Osteocyte (in vitro differentiated cells): ENCODE measurements around the gene DLG2. TPM values are rescaled to one million over a fixed set of nuclear protein-coding genes. Genes with fewer than 3 reads are reported as not detected.

Source experiments
- DNase-seq: peaks from one replicate; pipeline ENCODE4 v3.0.0; 2021; ENCODE audit warnings: mixed read lengths; ENCODE audit not compliant: unreplicated experiment; ENCODE audit errors: extremely low spot score
- H3K27ac Mint-ChIP-seq: one replicate; pipeline ENCODE4 v1.8.0; 2021; ENCODE audit warnings: mild to moderate bottlenecking, mixed read lengths; ENCODE audit not compliant: unreplicated experiment
- H3K27me3 Mint-ChIP-seq: one replicate; pipeline ENCODE4 v1.8.0; 2021; ENCODE audit warnings: mixed read lengths; ENCODE audit not compliant: unreplicated experiment
- H3K36me3 Mint-ChIP-seq: one replicate; pipeline ENCODE4 v1.8.0; 2021; ENCODE audit warnings: mixed read lengths; ENCODE audit not compliant: unreplicated experiment
- H3K4me1 Mint-ChIP-seq: one replicate; pipeline ENCODE4 v1.8.0; 2021; ENCODE audit warnings: mixed read lengths; ENCODE audit not compliant: unreplicated experiment
- H3K4me3 Mint-ChIP-seq: one replicate; pipeline ENCODE4 v1.8.0; 2021; ENCODE audit warnings: mild to moderate bottlenecking, moderate library complexity, mixed read lengths; ENCODE audit not compliant: unreplicated experiment
- H3K9me3 Mint-ChIP-seq: one replicate; pipeline ENCODE4 v1.8.0; 2021; ENCODE audit warnings: mixed read lengths; ENCODE audit not compliant: unreplicated experiment
- total RNA-seq: library from RNA; stranded (reverse); gene quantifications from 2 replicates; pipeline ENCODE4 v1.2.1, GENCODE V29; 2021
- TF ChIP-seq, protein P1 (sequence below): fragments of 200-600 bp; sonication (generic); IDR thresholded peaks from 2 replicates; pipeline ENCODE4 v1.5.0; 2021; ENCODE audit warnings: antibody characterized with exemption, mild to moderate bottlenecking, moderate library complexity

The DLG2 gene
- total RNA-seq, 1 donor from 2014 or later, result 2.1 TPM

DNA sequence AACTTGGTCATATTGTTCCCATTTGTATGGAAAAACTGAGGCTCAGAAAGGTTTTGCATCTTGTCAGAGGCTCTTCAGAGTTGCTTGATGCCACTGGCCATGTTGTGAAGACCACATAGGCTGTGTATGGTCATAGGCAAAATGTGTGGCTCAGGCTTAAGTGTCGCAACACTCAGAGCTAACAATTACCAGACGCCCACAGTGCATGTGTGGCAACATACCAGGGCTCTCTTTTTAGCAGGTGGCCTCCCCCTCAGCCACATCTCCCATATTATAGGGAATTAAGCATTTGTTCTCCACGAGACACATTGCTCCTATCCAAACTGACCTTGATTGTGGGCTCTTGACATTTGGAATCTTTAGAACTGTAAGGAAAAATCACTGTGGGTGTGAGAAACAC is 802.5 kb downstream of the DLG2 start:
- DNase-seq, result no peak
- H3K27ac Mint-ChIP-seq, result no peak overlapping the region
- no peaks in the 10 kb centered on the region for H3K36me3 Mint-ChIP-seq
- H3K27me3 Mint-ChIP-seq, result peaks cover 2% of the 10 kb centered on the region
- TF ChIP-seq, protein P1, sequence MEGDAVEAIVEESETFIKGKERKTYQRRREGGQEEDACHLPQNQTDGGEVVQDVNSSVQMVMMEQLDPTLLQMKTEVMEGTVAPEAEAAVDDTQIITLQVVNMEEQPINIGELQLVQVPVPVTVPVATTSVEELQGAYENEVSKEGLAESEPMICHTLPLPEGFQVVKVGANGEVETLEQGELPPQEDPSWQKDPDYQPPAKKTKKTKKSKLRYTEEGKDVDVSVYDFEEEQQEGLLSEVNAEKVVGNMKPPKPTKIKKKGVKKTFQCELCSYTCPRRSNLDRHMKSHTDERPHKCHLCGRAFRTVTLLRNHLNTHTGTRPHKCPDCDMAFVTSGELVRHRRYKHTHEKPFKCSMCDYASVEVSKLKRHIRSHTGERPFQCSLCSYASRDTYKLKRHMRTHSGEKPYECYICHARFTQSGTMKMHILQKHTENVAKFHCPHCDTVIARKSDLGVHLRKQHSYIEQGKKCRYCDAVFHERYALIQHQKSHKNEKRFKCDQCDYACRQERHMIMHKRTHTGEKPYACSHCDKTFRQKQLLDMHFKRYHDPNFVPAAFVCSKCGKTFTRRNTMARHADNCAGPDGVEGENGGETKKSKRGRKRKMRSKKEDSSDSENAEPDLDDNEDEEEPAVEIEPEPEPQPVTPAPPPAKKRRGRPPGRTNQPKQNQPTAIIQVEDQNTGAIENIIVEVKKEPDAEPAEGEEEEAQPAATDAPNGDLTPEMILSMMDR, result no peak
- no peak overlapping the region for H3K4me3 Mint-ChIP-seq
- no peaks in the 10 kb centered on the region for H3K9me3 Mint-ChIP-seq
- no peaks in the 10 kb centered on the region for H3K4me1 Mint-ChIP-seq

DNA sequence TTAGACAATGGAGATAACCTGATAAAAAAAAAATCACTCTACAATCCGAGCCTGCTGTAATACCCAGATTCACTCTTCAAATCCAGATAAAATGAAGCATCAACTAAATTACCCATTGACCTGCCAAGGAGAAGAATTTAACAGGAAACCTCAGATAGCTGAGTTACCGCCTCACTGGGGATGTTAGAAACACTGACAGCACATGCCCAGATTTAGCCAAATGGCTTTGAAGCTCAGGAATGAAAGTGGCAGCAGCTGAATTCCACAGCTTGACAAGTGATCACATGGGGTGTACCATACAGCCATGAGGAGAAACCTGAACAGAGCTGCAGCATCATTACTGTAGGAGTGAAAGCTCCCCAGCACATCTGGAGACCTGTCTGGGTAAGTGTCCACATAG is 807.6 kb downstream of the DLG2 start:
- no peak overlapping the region for H3K27ac Mint-ChIP-seq

DNA sequence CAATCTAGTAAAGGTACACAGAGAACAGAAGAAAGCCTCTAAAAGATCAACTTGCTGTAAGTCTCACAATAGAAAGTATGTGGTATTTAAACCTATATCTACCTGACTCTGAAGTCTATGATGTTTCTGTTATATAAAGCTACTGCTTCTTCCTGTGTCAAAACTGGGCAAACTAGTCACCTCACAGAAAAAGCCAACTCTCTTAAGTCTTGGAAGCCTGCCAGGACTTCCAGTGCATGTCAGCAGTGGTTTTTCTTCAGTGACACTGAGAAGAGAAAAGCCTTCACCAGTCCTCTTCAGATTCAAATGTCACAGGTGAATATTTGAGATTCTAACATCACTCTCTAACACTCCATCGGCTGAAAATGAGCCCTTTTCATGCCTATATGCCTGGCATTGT is 808.0 kb downstream of the DLG2 start:
- Mint-ChIP-seq H3K4me1 (no peaks in the 10 kb centered on the region), H3K36me3 (no peaks in the 10 kb centered on the region), H3K27me3 (peaks cover 4% of the 10 kb centered on the region), H3K27ac (no peak overlapping the region), H3K4me3 (no peak overlapping the region), H3K9me3 (no peaks in the 10 kb centered on the region)
- DNase-seq, result no peak
- TF ChIP-seq, protein P1, result no peak

More for the DNA sequence above, 807.6 kb downstream of the DLG2 start:
- no peaks in the 10 kb centered on the region for H3K9me3 Mint-ChIP-seq
- TF ChIP-seq, protein P1, result no peak
- no peaks in the 10 kb centered on the region for H3K4me1 Mint-ChIP-seq
- H3K4me3 Mint-ChIP-seq, result no peak overlapping the region
- H3K36me3 Mint-ChIP-seq, result no peaks in the 10 kb centered on the region
- peaks cover 4% of the 10 kb centered on the region for H3K27me3 Mint-ChIP-seq
- no peak for DNase-seq

DNA sequence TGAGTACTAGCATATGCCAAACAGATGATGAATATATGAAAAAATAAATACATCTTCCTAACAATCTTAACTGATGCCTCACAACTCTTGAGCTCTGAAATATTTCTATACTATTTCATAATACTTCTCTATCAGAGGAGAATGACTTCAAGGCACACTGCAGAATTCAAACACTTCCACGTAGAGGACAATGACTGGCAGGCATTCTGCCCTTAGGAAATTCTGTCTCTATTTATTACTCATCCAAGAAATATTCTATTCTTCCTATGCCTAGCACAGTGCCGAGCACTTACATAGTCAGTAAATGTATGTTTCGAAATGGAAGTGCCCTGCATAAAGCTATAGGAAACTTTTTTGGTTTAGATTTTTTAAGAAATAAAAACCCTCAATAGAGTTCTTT is 809.1 kb downstream of the DLG2 start:
- no peaks in the 10 kb centered on the region for H3K9me3 Mint-ChIP-seq
- no peaks in the 10 kb centered on the region for H3K36me3 Mint-ChIP-seq
- no peak for DNase-seq

DNA sequence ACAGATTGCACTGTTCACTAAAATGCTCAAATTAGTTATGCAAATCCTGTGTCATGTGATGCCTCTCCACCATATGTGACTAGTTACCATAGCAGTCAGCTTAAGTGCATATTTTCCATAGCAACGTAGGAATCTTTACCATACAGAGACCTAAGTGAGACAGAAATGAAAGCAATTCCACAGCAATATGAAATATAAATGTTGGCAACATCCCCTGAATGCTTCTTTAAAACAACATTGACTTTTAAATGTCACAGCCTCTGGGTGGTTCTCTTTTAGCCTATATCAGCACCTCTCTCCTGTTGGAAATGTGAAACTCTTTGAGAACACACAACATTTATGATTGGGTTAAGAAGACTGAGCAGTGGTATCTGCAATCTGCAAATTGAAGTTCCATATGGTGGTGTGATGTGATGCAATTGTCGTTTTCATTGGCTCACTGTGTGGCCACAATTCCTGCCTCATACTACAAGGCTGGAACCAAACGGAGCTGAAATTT is 814.6 kb downstream of the DLG2 start:
- no peak overlapping the region for H3K4me3 Mint-ChIP-seq
- TF ChIP-seq, protein P1, result no peak
- H3K27ac Mint-ChIP-seq, result no peak overlapping the region
- no peaks in the 10 kb centered on the region for H3K4me1 Mint-ChIP-seq
- no peaks in the 10 kb centered on the region for H3K36me3 Mint-ChIP-seq
- H3K9me3 Mint-ChIP-seq, result no peaks in the 10 kb centered on the region
- no peaks in the 10 kb centered on the region for H3K27me3 Mint-ChIP-seq
- no peak for DNase-seq

More for the DNA sequence above, 809.1 kb downstream of the DLG2 start:
- TF ChIP-seq, protein P1, result no peak
- no peak overlapping the region for H3K4me3 Mint-ChIP-seq
- H3K27me3 Mint-ChIP-seq, result peaks cover 4% of the 10 kb centered on the region
- H3K4me1 Mint-ChIP-seq, result no peaks in the 10 kb centered on the region
- no peak overlapping the region for H3K27ac Mint-ChIP-seq
